H1 (cell line): Measurements from ENCODE around the gene SCP2. TPM values are rescaled to one million over a fixed set of nuclear protein-coding genes. Genes with fewer than 3 reads are reported as not detected.

Experiments used
- CTCF ChIA-PET: fragments of 300-600 bp; sonication (Branson Sonifier 250); formaldehyde crosslinking; loops from one replicate; lab custom pipeline; 2021; ENCODE audit not compliant: partially characterized antibody; lab: Charles Lee
- POLR2A ChIA-PET: fragments of 300-600 bp; sonication (Branson Sonifier 250); formaldehyde crosslinking; loops from one replicate; lab custom pipeline; 2021; ENCODE audit warnings: inconsistent platforms; ENCODE audit not compliant: partially characterized antibody; lab: Charles Lee
- DNase-seq, 2 experiments: peaks; one replicate each; pipeline versions ENCODE4 v3.0.0 to v3.0.0-alpha.2; 2010 to 2022; ENCODE audit warnings: low spot score in 2 of 2, low read depth in 1 of 2, mixed read lengths in 1 of 2
- FAIRE-seq: peaks from 2 replicates; lab custom pipeline; 2011; peaks lifted over from hg19 to GRCh38; lab: Jason Lieb, UNC
- H2AFZ ChIP-seq: 2 replicates; pipeline ENCODE4 v1.8.1; 2012; ENCODE audit warnings: low read length, inconsistent platforms
- H2AK5ac ChIP-seq: 2 replicates; pipeline ENCODE4 v1.6.1; 2013; ENCODE audit warnings: low read depth, low read length
- H2BK120ac ChIP-seq: replicated peaks from 2 replicates; pipeline ENCODE3; 2013; ENCODE audit warnings: low read depth, low read length, inconsistent platforms
- H2BK12ac ChIP-seq: 2 replicates; pipeline ENCODE4 v1.6.1; 2013; ENCODE audit warnings: low read depth, low read length
- H2BK15ac ChIP-seq: 2 replicates; pipeline ENCODE4 v1.6.1; 2013; ENCODE audit warnings: low read length
- H2BK20ac ChIP-seq: 2 replicates; pipeline ENCODE4 v1.6.1; 2013; ENCODE audit warnings: low read length
- H2BK5ac ChIP-seq: 2 replicates; pipeline ENCODE4 v1.6.1; 2013; ENCODE audit warnings: low read depth, low read length
- H3K14ac ChIP-seq: 2 replicates; pipeline ENCODE4 v1.6.1; 2013; ENCODE audit warnings: inconsistent platforms; ENCODE audit not compliant: insufficient read length
- H3K18ac ChIP-seq: 2 replicates; pipeline ENCODE4 v1.6.1; 2013; ENCODE audit warnings: low read length; ENCODE audit errors: extremely low read depth
- H3K23ac ChIP-seq: 2 replicates; pipeline ENCODE4 v1.6.1; 2013; ENCODE audit warnings: inconsistent platforms; ENCODE audit not compliant: insufficient read length
- H3K23me2 ChIP-seq: 2 replicates; pipeline ENCODE4 v1.6.1; 2013; ENCODE audit warnings: low read depth, low read length
- H3K27ac ChIP-seq: 2 replicates; pipeline ENCODE4 v1.6.1; 2011; ENCODE audit warnings: low read depth, low read length, inconsistent platforms
- H3K27me3 ChIP-seq, 4 experiments: replicated peaks in 1 of 4; 1 replicate in 1 of 4; 2 replicates in 3 of 4; pipeline versions ENCODE4 v1.6.1 to v1.8.1; 2011 to 2013; ENCODE audit warnings: low read length in 3 of 4, mild to moderate bottlenecking in 3 of 4, inconsistent platforms in 2 of 4, mixed read lengths in 2 of 4, moderate library complexity in 1 of 4; ENCODE audit not compliant: control insufficient read depth in 3 of 4, insufficient read depth in 3 of 4; ENCODE audit errors: extremely low read depth in 1 of 4
- H3K36me3 ChIP-seq, 4 experiments: 2 replicates each; pipeline versions ENCODE4 v1.6.1 to v1.8.1; 2011 to 2013; ENCODE audit warnings: mild to moderate bottlenecking in 4 of 4, low read length in 3 of 4, moderate library complexity in 2 of 4, control low read depth in 1 of 4, inconsistent platforms in 1 of 4; ENCODE audit not compliant: insufficient read depth in 4 of 4, control insufficient read depth in 2 of 4
- H3K4ac ChIP-seq: replicated peaks from 2 replicates; pipeline ENCODE3; 2013; ENCODE audit warnings: low read length, low read depth, mixed read lengths, inconsistent platforms; ENCODE audit not compliant: insufficient read length
- H3K4me1 ChIP-seq, 4 experiments: replicated peaks in 1 of 4; 1 replicate in 1 of 4; 2 replicates in 3 of 4; pipeline versions ENCODE4 v1.6.1 to v1.8.1; 2011 to 2013; ENCODE audit warnings: low read length in 3 of 4, inconsistent platforms in 2 of 4, mixed read lengths in 1 of 4; ENCODE audit not compliant: insufficient read depth in 4 of 4, control insufficient read depth in 3 of 4
- H3K4me2 ChIP-seq, 2 experiments: 2 replicates each; pipeline versions ENCODE4 v1.6.1 to v1.8.1; 2011 to 2013; ENCODE audit warnings: low read depth in 2 of 2, low read length in 2 of 2, control low read depth in 1 of 2, inconsistent platforms in 1 of 2, mild to moderate bottlenecking in 1 of 2; ENCODE audit not compliant: insufficient read depth in 1 of 2
- H3K4me3 ChIP-seq, 4 experiments: fragments of 200-600, 300-600 bp in 1 of 4; sonication (generic), shearing (Covaris generic), sonication (Bioruptor Twin) in 1 of 4; 2 replicates each; pipeline versions ENCODE4 v1.5.1 to v1.8.1; 2011 to 2016; ENCODE audit warnings: low read length in 4 of 4, low read depth in 3 of 4, control low read depth in 2 of 4, inconsistent platforms in 2 of 4, mild to moderate bottlenecking in 2 of 4, mixed read lengths in 1 of 4, moderate library complexity in 1 of 4; ENCODE audit not compliant: insufficient read depth in 2 of 4; ENCODE audit errors: extremely low read depth in 1 of 4
- H3K56ac ChIP-seq: replicated peaks from 2 replicates; pipeline ENCODE3; 2013; ENCODE audit warnings: low read depth, mild to moderate bottlenecking, mixed read lengths, low read length, inconsistent platforms; ENCODE audit not compliant: insufficient read length
- H3K79me1 ChIP-seq: 2 replicates; pipeline ENCODE4 v1.6.1; 2013; ENCODE audit warnings: low read depth, low read length, control low read depth
- H3K79me2 ChIP-seq, 2 experiments: 2 replicates each; pipeline versions ENCODE4 v1.6.1 to v1.8.1; 2012 to 2013; ENCODE audit warnings: low read length in 2 of 2, mild to moderate bottlenecking in 2 of 2, inconsistent platforms in 1 of 2; ENCODE audit not compliant: insufficient read depth in 2 of 2, control insufficient read depth in 1 of 2
- H3K9ac ChIP-seq, 4 experiments: replicated peaks in 1 of 4; 1 replicate in 1 of 4; 2 replicates in 3 of 4; pipeline versions ENCODE4 v1.6.1 to v1.8.1; 2011 to 2013; ENCODE audit warnings: low read depth in 3 of 4, low read length in 3 of 4, control low read depth in 2 of 4, mild to moderate bottlenecking in 2 of 4, moderate library complexity in 2 of 4, inconsistent platforms in 1 of 4; ENCODE audit errors: extremely low read depth in 1 of 4
- H3K9me3 ChIP-seq, 2 experiments: 2 replicates each; pipeline versions ENCODE4 v1.6.1 to v1.8.1; 2012 to 2013; ENCODE audit warnings: mild to moderate bottlenecking in 2 of 2, moderate library complexity in 2 of 2, control low read depth in 1 of 2, inconsistent platforms in 1 of 2, low read depth in 1 of 2, low read length in 1 of 2, mixed read lengths in 1 of 2; ENCODE audit not compliant: insufficient read depth in 2 of 2
- H4K20me1 ChIP-seq, 2 experiments: replicated peaks in 1 of 2; 2 replicates each; pipeline versions ENCODE3 to v1.8.1; 2011 to 2013; ENCODE audit warnings: inconsistent platforms in 2 of 2, low read length in 2 of 2, mild to moderate bottlenecking in 1 of 2; ENCODE audit not compliant: insufficient read depth in 2 of 2, control insufficient read depth in 1 of 2
- H4K5ac ChIP-seq: 2 replicates; pipeline ENCODE4 v1.6.1; 2013; ENCODE audit warnings: low read length, low read depth, mixed read lengths, inconsistent platforms; ENCODE audit not compliant: insufficient read length
- H4K8ac ChIP-seq: 2 replicates; pipeline ENCODE4 v1.8.0; 2013; ENCODE audit warnings: mild to moderate bottlenecking, moderate library complexity, low read length, inconsistent platforms; ENCODE audit not compliant: insufficient read depth; ENCODE audit errors: extremely low read depth
- H4K91ac ChIP-seq: replicated peaks from 2 replicates; pipeline ENCODE3; 2013; ENCODE audit warnings: low read length, mixed read lengths, inconsistent platforms; ENCODE audit not compliant: insufficient read length
- CBX5 ChIP-seq: fragments of 300-800, 300-1000 bp; sonication (generic); IDR thresholded peaks from 2 replicates; pipeline ENCODE4 v1.7.1; 2016; ENCODE audit warnings: antibody characterized with exemption, low read length, low read depth
- CEBPB ChIP-seq: IDR thresholded peaks from 2 replicates; pipeline ENCODE4 v1.6.1; 2012; ENCODE audit warnings: low read depth, low read length
- EP300 ChIP-seq, 2 experiments: IDR thresholded peaks; 1 replicate in 1 of 2; 2 replicates in 1 of 2; pipeline ENCODE4 v1.6.1; 2011 to 2012; ENCODE audit warnings: low read depth in 2 of 2, low read length in 2 of 2, mild to moderate bottlenecking in 2 of 2, borderline replicate concordance in 1 of 2, inconsistent platforms in 1 of 2, moderate library complexity in 1 of 2
- HDAC6 ChIP-seq: IDR thresholded peaks from one replicate; pipeline ENCODE4 v1.7.1; 2012; ENCODE audit warnings: low read depth, mild to moderate bottlenecking, inconsistent platforms, low read length, moderate library complexity
- KDM4A ChIP-seq: IDR thresholded peaks from one replicate; pipeline ENCODE4 v1.7.1; 2012; ENCODE audit warnings: low read depth, mild to moderate bottlenecking, moderate library complexity, low read length, inconsistent platforms; ENCODE audit not compliant: severe bottlenecking
- MAFK ChIP-seq: IDR thresholded peaks from 2 replicates; pipeline ENCODE4 v1.6.1; 2012; ENCODE audit warnings: low read depth, mild to moderate bottlenecking, improper control_type of control experiment, low read length
- NRF1 ChIP-seq: IDR thresholded peaks from 2 replicates; pipeline ENCODE4 v1.6.1; 2011; ENCODE audit warnings: mild to moderate bottlenecking, low read depth, low read length, improper control_type of control experiment
- POU5F1 ChIP-seq: IDR thresholded peaks from 2 replicates; pipeline ENCODE4 v1.6.1; 2011; ENCODE audit warnings: low read depth, mild to moderate bottlenecking, low read length, moderate library complexity
- SIN3A ChIP-seq, 2 experiments: IDR thresholded peaks in 1 of 2; conservative IDR thresholded peaks in 1 of 2; 2 replicates each; pipeline ENCODE4 v1.6.1; 2011 to 2012; ENCODE audit warnings: low read length in 2 of 2, improper control_type of control experiment in 1 of 2, low read depth in 1 of 2, mild to moderate bottlenecking in 1 of 2
- SIX5 ChIP-seq: IDR thresholded peaks from 2 replicates; pipeline ENCODE4 v1.6.1; 2011; ENCODE audit warnings: mild to moderate bottlenecking, low read depth, low read length
- SRF ChIP-seq: IDR thresholded peaks from 2 replicates; pipeline ENCODE4 v1.6.1; 2011; ENCODE audit warnings: mild to moderate bottlenecking, low read depth, low read length, moderate library complexity
- SUZ12 ChIP-seq: fragments of 200-600 bp; sonication (generic); IDR thresholded peaks from 2 replicates; pipeline ENCODE4 v1.6.1; 2012; ENCODE audit warnings: mild to moderate bottlenecking, inconsistent platforms, low read length, moderate library complexity, mixed read lengths
- TAF1 ChIP-seq: IDR thresholded peaks from 2 replicates; pipeline ENCODE4 v1.6.1; 2011; ENCODE audit warnings: mild to moderate bottlenecking, low read depth, low read length
- TBP ChIP-seq: IDR thresholded peaks from 2 replicates; pipeline ENCODE4 v1.6.1; 2011; ENCODE audit warnings: low read depth, low read length, improper control_type of control experiment
- TCF12 ChIP-seq: IDR thresholded peaks from 2 replicates; pipeline ENCODE4 v1.6.1; 2011; ENCODE audit warnings: low read depth, mild to moderate bottlenecking, low read length
- TEAD4 ChIP-seq: IDR thresholded peaks from 2 replicates; pipeline ENCODE4 v1.6.1; 2012; ENCODE audit warnings: low read depth, low read length, inconsistent platforms, mixed read lengths
- WGBS, 2 experiments: shearing (Covaris generic) in 1 of 2; methylation state at CpG; one replicate each; pipeline versions ENCODE4 v1.1.6 to v1.1.7; 2013 to 2015; ENCODE audit warnings: low lambda C conversion rate in 2 of 2, mixed read lengths in 2 of 2, inconsistent platforms in 1 of 2, low coverage in 1 of 2, missing lambda C conversion rate in 1 of 2; ENCODE audit not compliant: insufficient replicate concordance in 2 of 2, insufficient coverage in 1 of 2, insufficient read length in 1 of 2; ENCODE audit errors: extremely low coverage in 1 of 2, missing lambda C conversion rate in 1 of 2; 5-methylcytosine and 5-hydroxymethylcytosine counted together
- polyA plus RNA-seq, 7 experiments: library from polyadenylated mRNA; depleted of rRNA in 3 of 7; stranded (reverse) in 5 of 7; unstranded in 2 of 7; fragments of >200 nt in 5 of 7; fragments of 200-250 nt in 2 of 7; gene quantifications; 1 replicate in 5 of 7; 2 replicates in 1 of 7; 4 replicates in 1 of 7; pipeline versions ENCODE4 v1.2.1 to v1.2.3, GENCODE V29; 2011 to 2013; ENCODE audit warnings: missing spikeins in 2 of 7, mixed read lengths in 2 of 7
- total RNA-seq: library from RNA; stranded (reverse); fragmentation: NEBNext Ultra II Directional; extraction: Animal tissue kit (Norgen Biotek cat#: 25700); gene quantifications from 2 replicates; pipeline ENCODE4 v1.2.1, GENCODE V29; 2021

SCP2 gene
- total and polyA plus RNA-seq, 2 of the 8 experiments (the other 6 are each of a cell fraction or from before 2014, with no cell fraction given), result 20.9 to 54.3 TPM

DNA sequence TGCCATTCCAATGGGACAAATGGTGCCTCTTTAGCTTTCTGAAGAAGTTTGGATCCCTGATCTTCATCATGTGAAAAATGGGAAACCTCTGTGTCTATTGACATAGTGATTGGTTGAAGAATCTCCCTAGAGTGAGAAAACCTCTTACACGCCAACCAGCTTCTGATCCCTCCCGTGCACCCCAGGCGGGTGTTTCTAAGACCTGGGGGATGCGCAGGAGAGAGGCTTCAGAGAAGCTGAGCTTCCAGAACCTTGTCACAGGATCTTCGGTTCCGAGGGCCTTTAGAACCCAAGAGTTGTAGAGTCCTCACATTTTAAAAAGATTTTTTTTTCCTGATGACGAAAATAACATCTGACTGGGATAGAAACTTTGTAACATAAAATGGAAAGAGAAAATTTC is 146.2 kb downstream of the SCP2 start:
- H3K79me1 ChIP-seq, result no peaks in the 10 kb centered on the region
- WGBS, 2 experiments, result 85% methylated on average over 7 of the region's 7 CpGs; no CpG with 5 or more reads in 1 of the 2 experiments
- no peak for TF ChIP-seq MAFK
- no peak for TF ChIP-seq NRF1
- no peak for TF ChIP-seq CEBPB
- no peak for TF ChIP-seq CBX5
- no peak for TF ChIP-seq KDM4A
- TF ChIP-seq SIX5, result no peak
- no peak for TF ChIP-seq EP300 (IDR thresholded peaks at IDR 0.05; ENCODE audit: borderline replicate concordance in 1 of 2, low read depth in 2 of 2, low read length in 2 of 2)
- no peak for TF ChIP-seq SRF
- no peak for TF ChIP-seq TCF12
- TF ChIP-seq TBP, result no peak
- no peak for TF ChIP-seq SUZ12
- no peak for TF ChIP-seq POU5F1
- no peak for TF ChIP-seq TEAD4
- TF ChIP-seq HDAC6, result no peak
- TF ChIP-seq SIN3A (conservative IDR thresholded peaks at IDR 0.05 in 1 of 2, IDR thresholded peaks at IDR 0.05 in 1 of 2; ENCODE audit: low read depth in 1 of 2, low read length in 2 of 2), result no peak
- no peak for TF ChIP-seq TAF1

More for the DNA sequence above, 146.2 kb downstream of the SCP2 start:
- ChIA-PET CTCF (interaction anchor here (0.7 to 1.6 kb wide), 3 partner anchors 10 to 113 kb away, joined by 3 to 6 read pairs (median 3); no protein-coding TSS in a partner anchor), POLR2A (no interaction called here)
- H3K23ac ChIP-seq, result no peak overlapping the region
- H2AK5ac ChIP-seq, result no peak overlapping the region
- H2BK15ac ChIP-seq, result no peak overlapping the region
- H2AFZ ChIP-seq, result no peak overlapping the region
- no peak overlapping the region for H3K56ac ChIP-seq
- no peaks in the 10 kb centered on the region for H3K36me3 ChIP-seq
- FAIRE-seq (no peak), DNase-seq (no peak)
- H3K27ac ChIP-seq, result no peak overlapping the region
- H3K4me2 ChIP-seq, result no peak overlapping the region
- no peak overlapping the region for H3K14ac ChIP-seq
- H3K23me2 ChIP-seq, result peaks cover 2% of the 10 kb centered on the region; the same call in 1 of the 2 replicates
- H2BK5ac ChIP-seq, result no peak overlapping the region
- no peaks in the 10 kb centered on the region; a peak in 2 of 7 replicates for H3K27me3 ChIP-seq
- H3K79me2 ChIP-seq, result no peaks in the 10 kb centered on the region
- no peak overlapping the region for H2BK120ac ChIP-seq
- no peak overlapping the region for H3K9ac ChIP-seq
- H3K4me1 ChIP-seq, result peaks cover 0 to 6% (median 0%) of the 10 kb centered on the region in 4 experiments; a peak in 2 of 7 replicates
- H3K18ac ChIP-seq, result no peak overlapping the region
- no peak overlapping the region for H3K4me3 ChIP-seq
- no peaks in the 10 kb centered on the region for H4K20me1 ChIP-seq
- H4K8ac ChIP-seq, result no peak overlapping the region
- no peak overlapping the region for H3K4ac ChIP-seq
- no peak overlapping the region for H4K91ac ChIP-seq
- no peaks in the 10 kb centered on the region for H3K9me3 ChIP-seq
- no peak overlapping the region for H2BK12ac ChIP-seq
- no peak overlapping the region for H2BK20ac ChIP-seq
- H4K5ac ChIP-seq, result no peak overlapping the region
